ENCODE data around the gene RBP4. TPM values are rescaled to one million over a fixed set of nuclear protein-coding genes. Genes with fewer than 3 reads are reported as not detected.

The RBP4 gene
- total RNA-seq, 4 donors from 2014 or later, result 1.9 to 10.6 TPM; not detected in 2

GRCh38 chr10:93593254-93593653, 7.8 kb downstream of the RBP4 start:
- no peak overlapping the region for H3K4me3 ChIP-seq
- no peak for ATAC-seq
- no peaks in the 10 kb centered on the region for H3K9me3 ChIP-seq
- no peaks in the 10 kb centered on the region for H3K36me3 ChIP-seq
- no peaks in the 10 kb centered on the region for H3K27me3 ChIP-seq
- WGBS, 2 donors (ENCODE audit: low coverage in 1 of 2), result 93% methylated on average over 4 of the region's 4 CpGs; no CpG with 5 or more reads in 1 of the 2 donors
- H3K4me1 ChIP-seq, result no peaks in the 10 kb centered on the region
- TF ChIP-seq EP300 (IDR thresholded peaks at IDR 0.05), result no peak
- TF ChIP-seq CTCF (IDR thresholded peaks at IDR 0.05), result no peak
- no peak for TF ChIP-seq POLR2AphosphoS5 (IDR thresholded peaks at IDR 0.05)
- TF ChIP-seq POLR2A (IDR thresholded peaks at IDR 0.05), result no peak
- no peak overlapping the region for H3K27ac ChIP-seq

GRCh38 chr10:93591065-93591808, 9.8 kb downstream of the RBP4 start:
- Histone ChIP-seq H3K4me1 (no peaks in the 10 kb centered on the region), H3K27me3 (no peaks in the 10 kb centered on the region), H3K4me3 (no peak overlapping the region), H3K27ac (no peak overlapping the region), H3K9me3 (no peaks in the 10 kb centered on the region), H3K36me3 (no peaks in the 10 kb centered on the region)
- ATAC-seq, result peak; percentile 42
- TF ChIP-seq POLR2A (IDR thresholded peaks at IDR 0.05) (no peak), CTCF (IDR thresholded peaks at IDR 0.05) (no peak), POLR2AphosphoS5 (IDR thresholded peaks at IDR 0.05) (no peak), EP300 (IDR thresholded peaks at IDR 0.05) (no peak)
- WGBS, 2 donors (ENCODE audit: low coverage in 1 of 2), result 46 to 61% methylated on average over 5 to 6 of the region's 8 CpGs

GRCh38 chr10:93590638-93591037, 10.4 kb downstream of the RBP4 start:
- TF ChIP-seq CTCF (IDR thresholded peaks at IDR 0.05), result no peak
- no peak for TF ChIP-seq POLR2AphosphoS5 (IDR thresholded peaks at IDR 0.05)
- no peak for TF ChIP-seq EP300 (IDR thresholded peaks at IDR 0.05)
- TF ChIP-seq POLR2A (IDR thresholded peaks at IDR 0.05), result no peak
- no peak overlapping the region for H3K4me3 ChIP-seq
- H3K27me3 ChIP-seq, result no peaks in the 10 kb centered on the region
- ATAC-seq, result no peak
- H3K4me1 ChIP-seq, result no peaks in the 10 kb centered on the region
- no peaks in the 10 kb centered on the region for H3K36me3 ChIP-seq
- no peaks in the 10 kb centered on the region for H3K9me3 ChIP-seq
- WGBS, 2 donors (ENCODE audit: low coverage in 1 of 2), result 69 to 95% methylated on average over 5 of the region's 7 CpGs
- H3K27ac ChIP-seq, result no peak overlapping the region

GRCh38 chr10:93589648-93590562, 11.1 kb downstream of the RBP4 start:
- Histone ChIP-seq H3K4me1 (no peaks in the 10 kb centered on the region), H3K36me3 (no peaks in the 10 kb centered on the region), H3K9me3 (no peaks in the 10 kb centered on the region), H3K4me3 (no peak overlapping the region), H3K27ac (no peak overlapping the region), H3K27me3 (no peaks in the 10 kb centered on the region)
- WGBS, 2 donors (ENCODE audit: low coverage in 1 of 2), result 79 to 90% methylated on average over 13 to 15 of the region's 15 CpGs
- ATAC-seq, result no peak
- TF ChIP-seq POLR2AphosphoS5 (IDR thresholded peaks at IDR 0.05) (no peak), CTCF (IDR thresholded peaks at IDR 0.05) (no peak), EP300 (IDR thresholded peaks at IDR 0.05) (no peak), POLR2A (IDR thresholded peaks at IDR 0.05) (no peak)
